Transverse colon (tissue), 4 donors: ENCODE measurements around the gene FAM236D.
"Not testable (repeated sequence)": the region's sequence is repeated elsewhere in the genome, so short reads cannot be mapped to it uniquely, and the experiment has no call there.

Experiments used
- EP300 ChIP-seq: sonication (generic); formaldehyde crosslinking; IDR thresholded peaks from one replicate; pipeline ENCODE4 v1.6.1; 2017; ENCODE audit warnings: antibody characterized with exemption, low read depth
- POLR2A ChIP-seq: fragments of 450-650 bp; IDR thresholded peaks from one replicate; pipeline ENCODE4 v1.6.1; 2016; ENCODE audit warnings: antibody characterized with exemption, mild to moderate bottlenecking, moderate library complexity
- POLR2AphosphoS5 ChIP-seq, 3 donors: sonication (generic); formaldehyde crosslinking; IDR thresholded peaks; one replicate each; pipeline ENCODE4 v1.6.1; 2016; ENCODE audit warnings: antibody characterized with exemption in 3 of 3
- TF ChIP-seq, protein P1 (sequence below), 5 experiments: fragments of 200-600 bp in 3 of 5; fragments of 450-650 bp in 2 of 5; sonication (generic) in 3 of 5; IDR thresholded peaks; 1 replicate in 2 of 5; 2 replicates in 3 of 5; pipeline ENCODE4 v1.5.1; 2016 to 2017; ENCODE audit warnings: antibody characterized with exemption in 5 of 5, inconsistent platforms in 3 of 5, mild to moderate bottlenecking in 2 of 5, moderate library complexity in 1 of 5

- TF ChIP-seq, protein P1, sequence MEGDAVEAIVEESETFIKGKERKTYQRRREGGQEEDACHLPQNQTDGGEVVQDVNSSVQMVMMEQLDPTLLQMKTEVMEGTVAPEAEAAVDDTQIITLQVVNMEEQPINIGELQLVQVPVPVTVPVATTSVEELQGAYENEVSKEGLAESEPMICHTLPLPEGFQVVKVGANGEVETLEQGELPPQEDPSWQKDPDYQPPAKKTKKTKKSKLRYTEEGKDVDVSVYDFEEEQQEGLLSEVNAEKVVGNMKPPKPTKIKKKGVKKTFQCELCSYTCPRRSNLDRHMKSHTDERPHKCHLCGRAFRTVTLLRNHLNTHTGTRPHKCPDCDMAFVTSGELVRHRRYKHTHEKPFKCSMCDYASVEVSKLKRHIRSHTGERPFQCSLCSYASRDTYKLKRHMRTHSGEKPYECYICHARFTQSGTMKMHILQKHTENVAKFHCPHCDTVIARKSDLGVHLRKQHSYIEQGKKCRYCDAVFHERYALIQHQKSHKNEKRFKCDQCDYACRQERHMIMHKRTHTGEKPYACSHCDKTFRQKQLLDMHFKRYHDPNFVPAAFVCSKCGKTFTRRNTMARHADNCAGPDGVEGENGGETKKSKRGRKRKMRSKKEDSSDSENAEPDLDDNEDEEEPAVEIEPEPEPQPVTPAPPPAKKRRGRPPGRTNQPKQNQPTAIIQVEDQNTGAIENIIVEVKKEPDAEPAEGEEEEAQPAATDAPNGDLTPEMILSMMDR (IDR thresholded peaks at IDR 0.05): not testable (repeated sequence)
- TF ChIP-seq POLR2AphosphoS5 (IDR thresholded peaks at IDR 0.05); EP300; POLR2A: not testable (repeated sequence)
Measured at GRCh38 chrX:72783964-72784363, 24.0 kb downstream of the FAM236D start.
